Activated CD8-positive, alpha-beta T cell treated with anti-CD3 and anti-CD28 coated beads for 36 hours (primary cell): ENCODE data around the gene CPD. TPM values are rescaled to one million over a fixed set of nuclear protein-coding genes. Genes with fewer than 3 reads are reported as not detected.
"Not testable (repeated sequence)": the region's sequence is repeated elsewhere in the genome, so short reads cannot be mapped to it uniquely, and the experiment has no call there.

ENCODE experiments used
- ATAC-seq: fragments of 200-7000 bp; cut with Tn5 transposase; one replicate; pipeline ENCODE4 v1.10.0; 2021; ENCODE audit warnings: mild to moderate bottlenecking, moderate library complexity
- CTCF ChIA-PET: fragments of 350-600 bp; sonication (Branson Sonifier 250); formaldehyde crosslinking; loops from one replicate; lab custom pipeline; 2021; ENCODE audit warnings: antibody characterized with exemption; lab: Charles Lee
- POLR2A ChIA-PET: fragments of 350-600 bp; sonication (Branson Sonifier 250); formaldehyde crosslinking; loops from one replicate; lab custom pipeline; 2021; ENCODE audit warnings: antibody characterized with exemption; lab: Charles Lee
- DNase-seq: peaks from one replicate; pipeline ENCODE4 v3.0.0-alpha.2; 2020
- H3K27ac Mint-ChIP-seq: one replicate; pipeline ENCODE4 v1.8.0; 2021; ENCODE audit warnings: mild to moderate bottlenecking, mixed read lengths
- H3K27me3 Mint-ChIP-seq: one replicate; pipeline ENCODE4 v1.8.0; 2021; ENCODE audit warnings: mixed read lengths
- H3K36me3 Mint-ChIP-seq: one replicate; pipeline ENCODE4 v1.8.0; 2021; ENCODE audit warnings: low read depth, mixed read lengths
- H3K4me1 Mint-ChIP-seq: one replicate; pipeline ENCODE4 v1.8.0; 2021; ENCODE audit warnings: low read depth, mixed read lengths
- H3K4me3 Mint-ChIP-seq: one replicate; pipeline ENCODE4 v1.8.0; 2021; ENCODE audit warnings: mild to moderate bottlenecking, moderate library complexity, mixed read lengths
- H3K9me3 Mint-ChIP-seq: one replicate; pipeline ENCODE4 v1.8.0; 2021; ENCODE audit warnings: mixed read lengths
- CTCF ChIP-seq: fragments of 200-600 bp; IDR thresholded peaks from one replicate; pipeline ENCODE4 v1.8.0; 2022; ENCODE audit warnings: antibody characterized with exemption, mild to moderate bottlenecking
- intact Hi-C: fragments of 100-400 bp; cut with micrococcal nuclease; formaldehyde crosslinking; loops from one replicate; pipeline ENCODE4 v1.10.0; 2022
- total RNA-seq, 2 experiments: library from RNA; stranded (reverse); gene quantifications; one replicate each; pipeline ENCODE4 v1.2.3, GENCODE V29; 2021

The CPD gene
- total RNA-seq, 2 experiments from 2014 or later, result 25.9 to 26.8 TPM

DNA sequence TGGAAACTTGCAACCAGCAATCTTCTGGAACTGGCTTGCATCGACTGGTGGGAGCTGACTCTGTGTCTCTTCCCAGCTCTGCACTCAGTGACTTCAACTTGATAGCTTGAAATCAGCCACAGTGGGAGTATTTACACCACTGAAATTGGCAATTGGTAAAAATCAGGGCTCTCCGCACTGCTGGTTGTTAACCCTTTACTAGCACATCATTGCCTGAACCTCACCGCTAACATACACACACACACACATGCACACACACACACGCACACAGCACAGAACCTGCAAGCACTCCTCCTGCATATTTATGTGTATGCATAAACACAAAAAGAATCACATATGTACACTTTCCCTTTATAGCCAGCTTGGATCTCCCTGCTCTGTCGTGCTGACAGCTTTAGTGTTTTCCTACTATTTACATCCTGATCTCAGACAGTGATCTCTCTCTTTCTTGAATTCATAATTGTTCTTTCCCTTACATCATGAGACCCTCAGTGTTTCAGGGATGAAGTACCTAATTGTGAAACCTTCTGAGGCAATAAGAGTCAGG lies 37.0 kb upstream of the CPD start:
- Mint-ChIP-seq H3K9me3 (no peaks in the 10 kb centered on the region), H3K27ac (no peak overlapping the region), H3K27me3 (no peaks in the 10 kb centered on the region), H3K36me3 (no peaks in the 10 kb centered on the region), H3K4me1 (peaks cover 21% of the 10 kb centered on the region), H3K4me3 (no peak overlapping the region)
- no peak for ATAC-seq
- CTCF ChIA-PET, result interaction anchor here (0.8 to 8.4 kb wide), 16 partner anchors 7 to 248 kb away, joined by 3 to 101 read pairs (median 10); partner anchors contain the start of gene GOSR1
- POLR2A ChIA-PET, result interaction anchor here (1.0 kb wide), 1 partner anchor 50 kb away, joined by 3 read pairs; the partner anchor contains the start of gene BLMH
- no peak for TF ChIP-seq CTCF
- intact Hi-C loops, result no loop called here
- no peak for DNase-seq

DNA sequence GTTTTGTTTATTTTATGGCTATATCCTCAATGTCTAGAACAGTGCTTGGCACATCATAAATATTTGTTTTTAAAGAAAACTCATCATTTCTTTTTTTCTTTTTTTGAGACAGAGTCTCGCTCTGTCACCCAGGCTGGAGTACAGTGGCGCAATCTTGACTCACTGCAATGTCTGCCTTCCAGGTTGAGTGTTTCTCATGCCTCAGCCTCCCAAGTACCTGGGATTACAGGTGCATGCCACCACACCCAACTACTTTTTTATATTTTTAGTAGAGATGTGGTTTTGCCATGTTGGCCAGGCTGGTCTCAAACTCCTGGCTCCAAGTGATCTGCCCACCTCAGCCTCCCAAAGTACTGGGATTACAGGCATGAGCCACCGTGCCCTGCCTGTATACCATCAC lies 35.5 kb upstream of the CPD start:
- ATAC-seq, H3K27ac Mint-ChIP-seq, intact Hi-C loops, H3K9me3 Mint-ChIP-seq, H3K27me3 Mint-ChIP-seq, DNase-seq, H3K4me3 Mint-ChIP-seq, H3K36me3 Mint-ChIP-seq: not testable (repeated sequence)
- POLR2A ChIA-PET, result interaction anchor here (1.0 kb wide), 1 partner anchor 22 kb away, joined by 3 read pairs; no protein-coding TSS in a partner anchor
- peaks cover 19% of the 10 kb centered on the region for H3K4me1 Mint-ChIP-seq
- CTCF ChIA-PET, result interaction anchor here (0.8 kb wide), 1 partner anchor 218 kb away, joined by 4 read pairs; no protein-coding TSS in a partner anchor

GRCh38 chr17:30343796-30344195 lies 34.9 kb upstream of the CPD start:
- ATAC-seq (no peak), DNase-seq (no peak)
- no peak overlapping the region for H3K27ac Mint-ChIP-seq
- TF ChIP-seq CTCF, result no peak
- peaks cover 19% of the 10 kb centered on the region for H3K4me1 Mint-ChIP-seq
- ChIA-PET CTCF (no interaction called here), POLR2A (interaction anchor here (1.9 kb wide), 1 partner anchor 34 kb away, joined by 6 read pairs; the partner anchor contains the start of gene CPD)
- intact Hi-C loops, result no loop called here
- no peaks in the 10 kb centered on the region for H3K9me3 Mint-ChIP-seq
- H3K27me3 Mint-ChIP-seq, result no peaks in the 10 kb centered on the region
- no peaks in the 10 kb centered on the region for H3K36me3 Mint-ChIP-seq
- H3K4me3 Mint-ChIP-seq, result no peak overlapping the region

- CTCF ChIA-PET, result interaction anchor here (1.4 to 3.0 kb wide), 3 partner anchors 8 to 240 kb away, joined by 3 to 23 read pairs (median 7); no protein-coding TSS in a partner anchor
- no peak for ATAC-seq
- intact Hi-C loops, result no loop called here
- Mint-ChIP-seq H3K9me3 (no peaks in the 10 kb centered on the region), H3K27me3 (no peaks in the 10 kb centered on the region), H3K4me3 (no peak overlapping the region), H3K36me3 (no peaks in the 10 kb centered on the region), H3K4me1 (peaks cover 19% of the 10 kb centered on the region), H3K27ac (no peak overlapping the region)
- POLR2A ChIA-PET, result interaction anchor here (1.3 to 1.9 kb wide), 3 partner anchors 8 to 34 kb away, joined by 3 to 6 read pairs (median 5); partner anchors contain the start of gene CPD
- no peak for TF ChIP-seq CTCF
- no peak for DNase-seq
These were observed 34.2 kb upstream of the CPD start for GRCh38 chr17:30344283-30345088.

DNA sequence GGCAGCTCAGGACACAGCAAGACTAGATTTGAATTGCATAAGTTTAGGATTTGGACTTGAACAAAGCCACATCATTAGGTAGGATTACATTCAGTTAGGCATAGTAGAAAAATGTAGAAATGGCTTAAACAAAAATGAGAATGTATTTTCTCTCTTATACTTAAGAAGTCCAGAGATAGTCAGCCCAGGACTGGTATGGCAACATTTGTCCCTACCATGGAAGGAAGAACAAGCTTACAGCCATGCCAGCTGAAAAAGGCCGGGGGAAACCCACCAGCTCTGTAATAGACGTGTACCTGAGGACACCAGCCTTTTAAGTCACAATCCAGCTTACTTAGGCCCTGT lies 33.7 kb upstream of the CPD start:
- ATAC-seq, result no peak
- Mint-ChIP-seq H3K36me3 (no peaks in the 10 kb centered on the region), H3K9me3 (no peaks in the 10 kb centered on the region), H3K27ac (no peak overlapping the region), H3K4me1 (peaks cover 16% of the 10 kb centered on the region), H3K4me3 (no peak overlapping the region), H3K27me3 (no peaks in the 10 kb centered on the region)
- POLR2A ChIA-PET, result interaction anchor here (1.3 to 1.9 kb wide), 3 partner anchors 9 to 33 kb away, joined by 3 to 6 read pairs (median 5); partner anchors contain the start of gene CPD
- TF ChIP-seq CTCF, result no peak
- no peak for DNase-seq
- CTCF ChIA-PET, result interaction anchor here (0.9 to 3.0 kb wide), 5 partner anchors 8 to 241 kb away, joined by 3 to 23 read pairs (median 5); partner anchors contain the start of gene GOSR1
- intact Hi-C loops, result no loop called here
